Prostate gland (tissue), 2 donors: ENCODE measurements around the gene FARP2. TPM values are rescaled to one million over a fixed set of nuclear protein-coding genes. Genes with fewer than 3 reads are reported as not detected.
A peak's percentile ranks its signal among the peaks of the same experiment; 100 is the strongest.
"Not testable (repeated sequence)": the region's sequence is repeated elsewhere in the genome, so short reads cannot be mapped to it uniquely, and the experiment has no call there.

Source experiments
- DNase-seq: peaks from one replicate; pipeline ENCODE4 v3.0.0-alpha.2; 2019; ENCODE audit warnings: low spot score
- H3K27ac ChIP-seq, 2 donors: fragments of 200-600 bp; sonication (generic); 2 replicates each; pipeline ENCODE4 v1.5.1; 2017 to 2019
- H3K27me3 ChIP-seq: fragments of 200-600 bp; sonication (generic); replicated peaks from 2 replicates; pipeline ENCODE4 v1.5.1; 2019; ENCODE audit not compliant: insufficient read depth
- H3K36me3 ChIP-seq, 2 donors: fragments of 200-600 bp; sonication (generic); 1 replicate in 1 of 2; 2 replicates in 1 of 2; pipeline versions ENCODE4 v1.5.1 to v1.8.1; 2017 to 2019
- H3K4me1 ChIP-seq: fragments of 200-600 bp; sonication (generic); replicated peaks from 2 replicates; pipeline ENCODE4 v1.5.1; 2019
- H3K4me3 ChIP-seq, 2 donors: fragments of 200-600 bp; sonication (generic); 2 replicates each; pipeline ENCODE4 v1.5.1; 2017 to 2019
- H3K9me3 ChIP-seq: fragments of 200-600 bp; sonication (generic); 2 replicates; pipeline ENCODE4 v1.5.1; 2017
- POLR2A ChIP-seq: fragments of 450-650 bp; IDR thresholded peaks from one replicate; pipeline ENCODE4 v1.6.1; 2016; ENCODE audit warnings: antibody characterized with exemption, mild to moderate bottlenecking
- POLR2AphosphoS5 ChIP-seq: sonication (generic); formaldehyde crosslinking; IDR thresholded peaks from one replicate; pipeline ENCODE4 v1.6.1; 2017; ENCODE audit warnings: antibody characterized with exemption
- WGBS: methylation state at CpG from one replicate; pipeline ENCODE4 v1.1.5; 2018; 5-methylcytosine and 5-hydroxymethylcytosine counted together
- intact Hi-C: fragments of 100-400 bp; cut with DNase I; formaldehyde crosslinking; loops from one replicate; pipeline ENCODE4 v1.14.2; 2022
- total RNA-seq, 2 donors: library from RNA; depleted of rRNA; stranded (reverse); fragments of >200 nt; gene quantifications; one replicate each; pipeline ENCODE4 v1.1.0, GENCODE V29; 2016
- TF ChIP-seq, protein P1 (sequence below), 4 experiments: fragments of 200-600 bp in 2 of 4; fragments of 450-650 bp in 2 of 4; sonication (generic) in 2 of 4; IDR thresholded peaks; 1 replicate in 3 of 4; 2 replicates in 1 of 4; pipeline ENCODE4 v1.5.1; 2016 to 2019; ENCODE audit warnings: antibody characterized with exemption in 4 of 4, mild to moderate bottlenecking in 2 of 4, moderate library complexity in 2 of 4

The FARP2 gene
- total RNA-seq, 2 donors from 2014 or later: 32.4 to 35.9 TPM

DNA sequence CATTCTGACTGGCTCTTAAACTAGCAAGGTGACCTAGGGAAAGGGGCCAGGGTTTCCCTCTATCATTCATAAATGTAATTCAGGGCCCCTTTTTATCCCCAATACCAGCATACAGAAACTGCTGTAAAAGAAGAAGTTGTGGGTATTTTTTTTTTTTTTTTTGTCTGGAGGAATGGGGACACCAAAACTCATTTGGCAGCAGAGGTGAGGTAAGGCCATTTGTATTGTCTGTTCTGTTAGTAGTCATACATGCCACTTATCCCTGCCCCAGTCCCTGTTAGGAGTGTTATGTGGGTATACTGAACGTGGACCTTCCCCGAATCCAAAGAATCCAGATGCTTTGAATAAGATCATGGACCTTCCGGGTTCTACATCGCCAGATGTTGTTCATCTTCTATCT is 38.7 kb upstream of the FARP2 start:
- Histone ChIP-seq H3K4me3 (peak overlapping the region in 1 of 2 donors; percentile 88), H3K27me3 (no peaks in the 10 kb centered on the region), H3K4me1 (peaks cover 11% of the 10 kb centered on the region), H3K9me3 (no peaks in the 10 kb centered on the region), H3K27ac (peak overlapping the region; percentile 98), H3K36me3 (no peaks in the 10 kb centered on the region)
- 48% methylated on average over 4 of the region's 4 CpGs for WGBS
- intact Hi-C loops: loop anchor here (5.0 to 10.0 kb wide), 2 partner anchors 190 to 317 kb away; partner anchors contain the start of genes ATG4B, STK25 and THAP4
- TF ChIP-seq POLR2AphosphoS5: no peak
- TF ChIP-seq POLR2A: no peak
- TF ChIP-seq, protein P1, sequence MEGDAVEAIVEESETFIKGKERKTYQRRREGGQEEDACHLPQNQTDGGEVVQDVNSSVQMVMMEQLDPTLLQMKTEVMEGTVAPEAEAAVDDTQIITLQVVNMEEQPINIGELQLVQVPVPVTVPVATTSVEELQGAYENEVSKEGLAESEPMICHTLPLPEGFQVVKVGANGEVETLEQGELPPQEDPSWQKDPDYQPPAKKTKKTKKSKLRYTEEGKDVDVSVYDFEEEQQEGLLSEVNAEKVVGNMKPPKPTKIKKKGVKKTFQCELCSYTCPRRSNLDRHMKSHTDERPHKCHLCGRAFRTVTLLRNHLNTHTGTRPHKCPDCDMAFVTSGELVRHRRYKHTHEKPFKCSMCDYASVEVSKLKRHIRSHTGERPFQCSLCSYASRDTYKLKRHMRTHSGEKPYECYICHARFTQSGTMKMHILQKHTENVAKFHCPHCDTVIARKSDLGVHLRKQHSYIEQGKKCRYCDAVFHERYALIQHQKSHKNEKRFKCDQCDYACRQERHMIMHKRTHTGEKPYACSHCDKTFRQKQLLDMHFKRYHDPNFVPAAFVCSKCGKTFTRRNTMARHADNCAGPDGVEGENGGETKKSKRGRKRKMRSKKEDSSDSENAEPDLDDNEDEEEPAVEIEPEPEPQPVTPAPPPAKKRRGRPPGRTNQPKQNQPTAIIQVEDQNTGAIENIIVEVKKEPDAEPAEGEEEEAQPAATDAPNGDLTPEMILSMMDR (IDR thresholded peaks at IDR 0.05): no peak
- DNase-seq: no peak

DNA sequence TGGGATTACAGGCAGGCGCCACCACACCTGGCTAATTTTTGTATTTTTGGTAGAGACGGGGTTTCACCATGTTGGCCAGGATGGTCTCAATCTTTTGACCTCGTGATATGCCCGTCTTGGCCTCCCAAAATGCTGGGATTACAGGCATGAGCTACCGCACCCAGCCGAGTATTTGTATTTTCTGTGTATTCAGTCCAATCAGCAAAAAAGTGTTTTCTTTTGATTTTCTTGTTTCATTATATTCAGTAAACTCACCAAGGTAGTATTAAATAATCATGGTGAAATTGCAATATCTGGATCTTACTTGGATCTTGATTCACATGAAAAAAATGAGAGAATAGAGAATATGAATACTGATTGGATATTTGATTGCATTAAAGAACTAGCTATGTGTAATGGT is 37.3 kb upstream of the FARP2 start:
- not testable (repeated sequence) for H3K36me3 ChIP-seq, H3K27ac ChIP-seq, DNase-seq, H3K27me3 ChIP-seq, H3K4me3 ChIP-seq, H3K9me3 ChIP-seq
- intact Hi-C loops: loop anchor here (5.0 to 10.0 kb wide), 2 partner anchors 188 to 316 kb away; partner anchors contain the start of genes ATG4B, STK25 and THAP4
- peaks cover 11% of the 10 kb centered on the region for H3K4me1 ChIP-seq
- WGBS: 94% methylated on average over 6 of the region's 6 CpGs

DNA sequence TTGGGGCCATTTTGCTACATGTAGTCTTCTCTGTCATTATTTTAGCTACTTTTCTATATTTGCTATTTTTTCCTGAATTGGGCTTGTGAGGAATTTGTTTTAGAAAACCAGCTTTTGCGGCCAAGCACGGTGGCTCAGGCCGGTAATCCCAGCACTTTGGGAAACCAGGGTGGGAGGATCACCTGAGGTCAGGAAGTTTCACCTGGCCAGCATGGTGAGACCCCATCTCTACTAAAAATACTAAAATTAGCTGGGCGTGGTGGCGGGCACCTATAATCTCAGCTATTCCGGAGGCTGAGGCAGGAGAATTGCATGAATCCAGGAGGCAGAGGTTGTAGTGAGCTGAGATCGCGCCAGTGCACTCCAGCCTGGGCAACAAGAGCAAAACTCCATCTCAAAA is 35.7 kb upstream of the FARP2 start:
- Histone ChIP-seq H3K27ac (peak overlapping the region in 1 of 2 donors; percentile 30), H3K4me3 (no peak overlapping the region), H3K36me3 (no peaks in the 10 kb centered on the region), H3K4me1 (peaks cover 11% of the 10 kb centered on the region), H3K9me3 (no peaks in the 10 kb centered on the region), H3K27me3 (no peaks in the 10 kb centered on the region)
- DNase-seq: no peak
- TF ChIP-seq POLR2AphosphoS5: no peak
- TF ChIP-seq, protein P1 (IDR thresholded peaks at IDR 0.05): no peak
- no peak for TF ChIP-seq POLR2A
- intact Hi-C loops: no loop called here
- WGBS: 95% methylated on average over 8 of the region's 8 CpGs

DNA sequence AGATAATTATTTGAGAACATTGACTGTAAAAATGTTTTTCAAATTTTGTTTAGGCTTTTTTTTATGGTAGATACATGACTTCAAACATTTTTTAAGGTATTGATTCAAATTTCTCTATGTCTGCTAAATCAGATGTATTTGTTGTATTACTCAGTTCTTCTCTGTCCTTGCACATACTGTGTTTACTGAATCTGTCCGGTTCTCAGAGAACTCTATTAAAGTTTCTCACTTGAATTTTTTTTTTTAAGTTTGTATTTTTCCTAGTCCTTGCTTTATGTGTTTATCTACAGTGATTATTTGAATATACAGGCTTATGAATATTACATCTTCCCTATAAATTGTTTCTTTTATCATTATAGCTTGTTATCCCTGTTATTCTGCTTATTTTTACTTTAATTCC is 35.1 kb upstream of the FARP2 start:
- no peak for TF ChIP-seq POLR2AphosphoS5
- TF ChIP-seq, protein P1 (IDR thresholded peaks at IDR 0.05): no peak
- TF ChIP-seq POLR2A: no peak
- Histone ChIP-seq H3K27ac (peak overlapping the region in 1 of 2 donors; percentile 30), H3K4me3 (no peak overlapping the region), H3K4me1 (peaks cover 11% of the 10 kb centered on the region), H3K27me3 (no peaks in the 10 kb centered on the region), H3K9me3 (no peaks in the 10 kb centered on the region), H3K36me3 (no peaks in the 10 kb centered on the region)
- WGBS: 19% methylated on average over 1 of the region's 1 CpG
- no peak for DNase-seq
- intact Hi-C loops: no loop called here

DNA sequence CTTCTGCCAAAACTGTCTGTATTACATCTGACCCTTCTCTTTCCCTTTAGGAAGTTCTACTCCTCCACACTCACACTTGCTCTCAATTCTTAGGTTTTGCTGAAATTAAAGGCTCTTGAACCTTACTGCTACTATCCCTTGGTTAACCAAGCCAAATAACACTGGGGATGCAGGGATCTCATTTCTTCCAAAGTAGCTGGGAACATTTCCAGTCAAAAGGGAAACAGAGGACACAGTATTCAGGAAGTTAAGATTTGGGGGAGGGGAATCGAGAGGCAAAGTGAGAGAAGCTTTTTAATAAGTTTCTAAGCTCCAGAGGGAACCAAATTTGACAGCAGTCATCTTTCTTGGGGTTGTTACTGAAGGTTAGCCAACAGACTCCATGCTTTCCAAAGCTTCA is 34.2 kb upstream of the FARP2 start:
- 45% methylated on average over 1 of the region's 1 CpG for WGBS
- H3K4me1 ChIP-seq: peaks cover 11% of the 10 kb centered on the region
- DNase-seq: no peak
- no peaks in the 10 kb centered on the region for H3K36me3 ChIP-seq
- TF ChIP-seq POLR2AphosphoS5 (no peak), POLR2A (no peak)
- TF ChIP-seq, protein P1 (IDR thresholded peaks at IDR 0.05): no peak
- no peak overlapping the region for H3K4me3 ChIP-seq
- intact Hi-C loops: no loop called here
- peak overlapping the region in 1 of 2 donors; percentile 30 for H3K27ac ChIP-seq
- H3K27me3 ChIP-seq: no peaks in the 10 kb centered on the region
- no peaks in the 10 kb centered on the region for H3K9me3 ChIP-seq
